Thyroid gland (tissue), 4 donors: ENCODE data around the gene ZNF417. TPM values are rescaled to one million over a fixed set of nuclear protein-coding genes. Genes with fewer than 3 reads are reported as not detected.
"Not testable (repeated sequence)": the region's sequence is repeated elsewhere in the genome, so short reads cannot be mapped to it uniquely, and the experiment has no call there.

Source experiments
- DNase-seq, 2 donors: peaks; one replicate each; pipeline ENCODE4 v3.0.0-alpha.2; 2019
- H3K27ac ChIP-seq, 3 donors: fragments of 200-600 bp; sonication (generic); 1 replicate in 2 of 3; 2 replicates in 1 of 3; pipeline ENCODE4 v1.5.1; 2016 to 2019; ENCODE audit warnings: mild to moderate bottlenecking in 1 of 3, moderate library complexity in 1 of 3
- H3K27me3 ChIP-seq: fragments of 200-600 bp; sonication (generic); one replicate; pipeline ENCODE4 v1.5.1; 2019
- H3K36me3 ChIP-seq, 2 donors: fragments of 200-600 bp; sonication (generic); one replicate each; pipeline ENCODE4 v1.5.1; 2016 to 2019
- H3K4me1 ChIP-seq, 2 donors: fragments of 200-600 bp; sonication (generic); one replicate each; pipeline ENCODE4 v1.5.1; 2017 to 2019
- H3K4me3 ChIP-seq, 3 donors: fragments of 200-600 bp; sonication (generic); replicated peaks in 1 of 3; 1 replicate in 2 of 3; 2 replicates in 1 of 3; pipeline ENCODE4 v1.5.1; 2016; ENCODE audit warnings: mild to moderate bottlenecking in 1 of 3
- H3K9me3 ChIP-seq: fragments of 200-600 bp; sonication (generic); one replicate; pipeline ENCODE4 v1.5.1; 2017
- CTCF ChIP-seq, 6 experiments: fragments of 200-600 bp in 3 of 6; fragments of 450-650 bp in 3 of 6; sonication (generic) in 3 of 6; IDR thresholded peaks; one replicate each; pipeline ENCODE4 v1.5.1; 2016 to 2019; ENCODE audit warnings: antibody characterized with exemption in 6 of 6, mild to moderate bottlenecking in 2 of 6, inconsistent platforms in 1 of 6, moderate library complexity in 1 of 6
- POLR2A ChIP-seq, 2 donors: fragments of 450-650 bp; IDR thresholded peaks; one replicate each; pipeline ENCODE4 v1.6.1; 2017; ENCODE audit warnings: antibody characterized with exemption in 2 of 2, mild to moderate bottlenecking in 2 of 2, moderate library complexity in 1 of 2
- WGBS, 2 donors: methylation state at CpG; one replicate each; pipeline ENCODE4 v1.1.5; 2017; 5-methylcytosine and 5-hydroxymethylcytosine counted together
- intact Hi-C: fragments of 100-400 bp; cut with DNase I; formaldehyde crosslinking; loops from one replicate; pipeline ENCODE4 v1.15.1; 2023
- total RNA-seq, 4 donors: library from RNA; depleted of rRNA; stranded (reverse); fragments of >200 nt; gene quantifications; one replicate each; pipeline ENCODE4 v1.2.3, GENCODE V29; 2016

ZNF417 gene
- total RNA-seq, 4 donors from 2014 or later = 17.7 to 33.0 (median 25.1) TPM

- H3K36me3 ChIP-seq = peaks cover 9 to 18% of the 10 kb centered on the region in 2 donors
- no peak for TF ChIP-seq POLR2A (IDR thresholded peaks at IDR 0.05)
- no peak for TF ChIP-seq CTCF (IDR thresholded peaks at IDR 0.05)
- no peak overlapping the region for H3K27ac ChIP-seq
- intact Hi-C loops = no loop called here
- H3K9me3 ChIP-seq = no peaks in the 10 kb centered on the region
- H3K4me1 ChIP-seq = no peaks in the 10 kb centered on the region
- WGBS, 2 donors = 89 to 91% methylated on average over 6 of the region's 6 CpGs
- H3K4me3 ChIP-seq = no peak overlapping the region
- DNase-seq = no peak
- H3K27me3 ChIP-seq = no peaks in the 10 kb centered on the region
Measured at GRCh38 chr19:57905258-57905657, 11.1 kb downstream of the ZNF417 start.

- peaks cover 7 to 13% of the 10 kb centered on the region in 2 donors for H3K36me3 ChIP-seq
- H3K9me3 ChIP-seq = no peaks in the 10 kb centered on the region
- 62 to 71% methylated on average over 7 of the region's 7 CpGs for WGBS, 2 donors
- intact Hi-C loops = no loop called here
- H3K4me3 ChIP-seq = no peak overlapping the region
- no peak for TF ChIP-seq CTCF (IDR thresholded peaks at IDR 0.05)
- no peak for TF ChIP-seq POLR2A (IDR thresholded peaks at IDR 0.05)
- H3K27me3 ChIP-seq = no peaks in the 10 kb centered on the region
- no peak for DNase-seq
- no peak overlapping the region for H3K27ac ChIP-seq
- no peaks in the 10 kb centered on the region for H3K4me1 ChIP-seq
Measured at GRCh38 chr19:57903618-57904184, 12.7 kb downstream of the ZNF417 start.

- H3K4me3 ChIP-seq = no peak overlapping the region
- no peak for TF ChIP-seq CTCF (IDR thresholded peaks at IDR 0.05)
- no peak for TF ChIP-seq POLR2A (IDR thresholded peaks at IDR 0.05)
- WGBS, 2 donors = 81 to 87% methylated on average over 5 of the region's 5 CpGs
- H3K27me3 ChIP-seq = no peaks in the 10 kb centered on the region
- no peaks in the 10 kb centered on the region for H3K9me3 ChIP-seq
- no peaks in the 10 kb centered on the region for H3K36me3 ChIP-seq
- H3K27ac ChIP-seq = no peak overlapping the region
- no peaks in the 10 kb centered on the region for H3K4me1 ChIP-seq
- intact Hi-C loops = no loop called here
- no peak for DNase-seq
Measured at GRCh38 chr19:57900311-57900710, 16.1 kb downstream of the ZNF417 start.

GRCh38 chr19:57890706-57891105, 25.7 kb downstream of the ZNF417 start:
- H3K27ac ChIP-seq, H3K27me3 ChIP-seq, H3K36me3 ChIP-seq, H3K4me1 ChIP-seq, H3K4me3 ChIP-seq, H3K9me3 ChIP-seq, DNase-seq: not testable (repeated sequence)
- intact Hi-C loops = loop anchor here (10.0 kb wide), 1 partner anchor 146 kb away; the partner anchor contains the start of gene ZNF776
- 77 to 90% methylated on average over 3 of the region's 3 CpGs for WGBS, 2 donors

GRCh38 chr19:57888560-57889231, 27.7 kb downstream of the ZNF417 start, which contains the start of gene ZNF814:
Gene ZNF814 (minus strand): TSS chr19:57889037. CDS start chr19:57888802, 235 bp downstream.
- Histone ChIP-seq H3K4me1 (peaks cover 5 to 9% of the 10 kb centered on the region in 2 donors), H3K27me3 (no peaks in the 10 kb centered on the region), H3K36me3 (no peaks in the 10 kb centered on the region), H3K4me3 (peak within 1 kb of the TSS; percentile 52 to 86 (median 83)), H3K27ac (peak within 1 kb of the TSS; percentile 25 to 80 (median 54)), H3K9me3 (no peaks in the 10 kb centered on the region)
- intact Hi-C loops = no loop called here
- peak in 3 of 6 experiments; percentile 31 to 41 (median 40) for TF ChIP-seq CTCF (IDR thresholded peaks at IDR 0.05)
- TF ChIP-seq POLR2A (IDR thresholded peaks at IDR 0.05) = peak in 1 of 2 donors; percentile 50
- 0 to 1% methylated on average over 7 to 26 of the region's 43 CpGs for whole genome bisulfite sequencing, 2 donors
- peak; percentile 90 to 91 for DNase-seq
